Osteoblast (primary cell): ENCODE measurements around the gene NPLOC4. TPM values are rescaled to one million over a fixed set of nuclear protein-coding genes. Genes with fewer than 3 reads are reported as not detected.

ENCODE experiments used
- DNase-seq: peaks from one replicate; pipeline ENCODE4 v3.0.0; 2011; ENCODE audit warnings: low spot score, mixed read lengths; ENCODE audit not compliant: insufficient read length; ENCODE audit errors: missing footprints
- H2AFZ ChIP-seq: 2 replicates; pipeline ENCODE4 v1.6.0; 2011; ENCODE audit warnings: mild to moderate bottlenecking, low read length
- H3K27ac ChIP-seq: 2 replicates; pipeline ENCODE4 v1.5.1; 2011; ENCODE audit warnings: mild to moderate bottlenecking, low read depth, low read length, moderate library complexity
- H3K27me3 ChIP-seq: 2 replicates; pipeline ENCODE4 v1.6.0; 2012; ENCODE audit warnings: mild to moderate bottlenecking, control low read depth, inconsistent platforms, low read length, moderate library complexity; ENCODE audit not compliant: insufficient read depth
- H3K36me3 ChIP-seq: 2 replicates; pipeline ENCODE4 v1.5.1; 2011; ENCODE audit warnings: mild to moderate bottlenecking, low read length, control low read depth, moderate library complexity; ENCODE audit not compliant: insufficient read depth
- H3K4me1 ChIP-seq: 2 replicates; pipeline ENCODE4 v1.5.1; 2011; ENCODE audit warnings: mild to moderate bottlenecking, low read length, control low read depth, moderate library complexity; ENCODE audit not compliant: insufficient read depth
- H3K4me2 ChIP-seq: 2 replicates; pipeline ENCODE4 v1.6.0; 2011; ENCODE audit warnings: mild to moderate bottlenecking, low read length; ENCODE audit not compliant: insufficient read depth
- H3K4me3 ChIP-seq: fragments of 200-600 bp; sonication (generic); 3 replicates; pipeline ENCODE4 v1.5.1; 2012; ENCODE audit warnings: mild to moderate bottlenecking, low read length, inconsistent platforms; ENCODE audit not compliant: insufficient read depth
- H3K79me2 ChIP-seq: 2 replicates; pipeline ENCODE4 v1.6.0; 2012; ENCODE audit warnings: mild to moderate bottlenecking, low read length, control low read depth, inconsistent platforms; ENCODE audit not compliant: insufficient read depth
- H3K9me3 ChIP-seq: 2 replicates; pipeline ENCODE4 v1.5.1; 2011; ENCODE audit warnings: low read depth, low read length, control low read depth
- H4K20me1 ChIP-seq: 2 replicates; pipeline ENCODE4 v1.6.0; 2012; ENCODE audit warnings: mild to moderate bottlenecking, low read length, control low read depth; ENCODE audit not compliant: insufficient read depth
- CTCF ChIP-seq: IDR thresholded peaks from 2 replicates; pipeline ENCODE4 v1.5.1; 2011; ENCODE audit warnings: mild to moderate bottlenecking, low read depth, low read length, moderate library complexity; ENCODE audit errors: extremely low read depth
- total RNA-seq: library from RNA; depleted of rRNA; stranded (reverse); fragments of >200 nt; gene quantifications from 2 replicates; pipeline ENCODE4 v1.2.3, GENCODE V29; 2012

Gene NPLOC4
- total RNA-seq = 97.8 and 118 TPM in 2 replicates

DNA sequence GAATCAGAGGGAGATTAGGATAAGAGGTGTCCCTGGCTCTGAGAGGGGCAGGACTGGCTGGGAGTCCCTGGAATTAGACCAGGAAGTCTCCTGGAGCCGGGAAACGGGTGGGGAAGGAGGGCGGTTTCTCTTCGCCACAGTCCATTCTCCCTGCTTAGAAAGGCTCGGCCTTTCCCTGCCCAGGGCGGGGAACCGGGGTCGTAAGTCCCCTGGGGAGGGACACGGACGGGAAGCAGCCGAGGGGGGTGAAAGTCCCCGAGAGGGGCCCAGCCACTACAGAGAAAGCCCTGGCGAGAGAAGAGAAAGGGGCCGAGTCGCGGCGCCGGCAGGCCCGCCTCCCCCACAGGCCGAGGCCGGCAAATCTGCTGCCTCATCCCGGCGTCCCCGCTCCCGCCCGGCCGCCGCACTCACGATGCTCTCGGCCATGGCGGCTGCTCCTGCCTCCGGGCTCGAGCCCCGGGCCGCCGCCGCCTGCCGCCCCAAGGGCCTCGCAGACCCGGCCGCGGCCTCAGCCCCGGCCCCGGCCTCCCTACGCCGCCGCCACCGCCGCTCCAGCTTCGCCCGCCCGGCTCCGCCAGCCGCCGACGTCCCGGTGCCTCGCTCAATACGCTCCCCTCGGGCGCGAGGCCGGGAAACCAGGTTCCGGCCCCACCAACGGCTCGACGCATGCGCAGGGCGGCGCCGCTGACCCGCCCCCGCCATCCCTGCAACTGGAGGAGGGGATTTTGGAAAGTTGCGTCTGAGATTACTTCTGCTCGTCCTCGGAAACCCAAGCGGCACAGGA, at the start of gene NPLOC4, which contains the start of gene TSPAN10:
NPLOC4 (minus strand) TSS at position 608 of the 784 bp plus-strand sequence; CDS start at position 426, 182 bp downstream.
TSPAN10 (plus strand) TSS at position 692 of the 784 bp plus-strand sequence. CDS start 5,217 bp downstream, outside the sequence.
- Histone ChIP-seq H3K79me2 (peaks cover 51% of the 10 kb centered on the region), H3K4me2 (peak within 1 kb of the TSS; percentile 95), H3K4me3 (peak within 1 kb of the TSS; percentile 91), H3K9me3 (no peaks in the 10 kb centered on the region), H2AFZ (peak within 1 kb of the TSS; percentile 80), H3K27me3 (no peaks in the 10 kb centered on the region), H4K20me1 (peaks cover 31% of the 10 kb centered on the region), H3K27ac (peak within 1 kb of the TSS; percentile 93), H3K4me1 (peaks cover 14% of the 10 kb centered on the region), H3K36me3 (peaks cover 2% of the 10 kb centered on the region)
- peak; percentile 99 for DNase-seq
- no peak for TF ChIP-seq CTCF

- no peak overlapping the region for H2AFZ ChIP-seq
- H3K4me2 ChIP-seq = no peak overlapping the region
- no peaks in the 10 kb centered on the region for H3K9me3 ChIP-seq
- no peak for TF ChIP-seq CTCF
- H3K79me2 ChIP-seq = peaks cover 96% of the 10 kb centered on the region
- H3K27me3 ChIP-seq = no peaks in the 10 kb centered on the region
- H4K20me1 ChIP-seq = peaks cover 75% of the 10 kb centered on the region
- H3K4me3 ChIP-seq = no peak overlapping the region
- H3K36me3 ChIP-seq = peaks cover 62% of the 10 kb centered on the region
- H3K27ac ChIP-seq = no peak overlapping the region
- no peak for DNase-seq
- H3K4me1 ChIP-seq = peaks cover 23% of the 10 kb centered on the region
Measured at GRCh38 chr17:81686614-81687013, 49.7 kb upstream of the NPLOC4 start.

DNA sequence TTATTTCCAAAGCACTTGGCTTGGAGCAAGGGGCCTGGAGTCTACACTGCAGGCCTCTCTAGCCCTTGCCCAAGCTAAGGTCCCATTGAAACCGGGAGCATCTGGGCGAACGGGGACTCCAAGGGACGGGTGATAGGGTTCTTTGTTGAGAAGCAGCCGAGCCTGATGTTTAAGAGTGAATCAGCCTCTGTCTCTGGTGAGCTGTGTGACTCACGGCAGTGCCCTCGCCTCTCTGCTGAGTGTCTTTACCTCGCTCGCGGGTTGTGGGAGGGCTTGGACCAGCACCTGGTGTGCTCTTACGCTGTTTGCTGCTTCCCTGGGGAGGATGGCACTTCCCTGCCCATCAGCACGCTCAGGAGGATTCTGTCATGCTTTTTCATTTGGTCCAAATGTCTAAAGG, 48.2 kb upstream of the NPLOC4 start:
- Histone ChIP-seq H3K27me3 (no peaks in the 10 kb centered on the region), H2AFZ (no peak overlapping the region), H3K4me2 (peak overlapping the region; percentile 91), H3K4me1 (peaks cover 23% of the 10 kb centered on the region), H3K79me2 (peaks cover 93% of the 10 kb centered on the region), H3K27ac (peak overlapping the region; percentile 91), H4K20me1 (peaks cover 65% of the 10 kb centered on the region), H3K4me3 (peak overlapping the region; percentile 97), H3K9me3 (no peaks in the 10 kb centered on the region), H3K36me3 (peaks cover 51% of the 10 kb centered on the region)
- DNase-seq = peak; percentile 99
- no peak for TF ChIP-seq CTCF

DNA sequence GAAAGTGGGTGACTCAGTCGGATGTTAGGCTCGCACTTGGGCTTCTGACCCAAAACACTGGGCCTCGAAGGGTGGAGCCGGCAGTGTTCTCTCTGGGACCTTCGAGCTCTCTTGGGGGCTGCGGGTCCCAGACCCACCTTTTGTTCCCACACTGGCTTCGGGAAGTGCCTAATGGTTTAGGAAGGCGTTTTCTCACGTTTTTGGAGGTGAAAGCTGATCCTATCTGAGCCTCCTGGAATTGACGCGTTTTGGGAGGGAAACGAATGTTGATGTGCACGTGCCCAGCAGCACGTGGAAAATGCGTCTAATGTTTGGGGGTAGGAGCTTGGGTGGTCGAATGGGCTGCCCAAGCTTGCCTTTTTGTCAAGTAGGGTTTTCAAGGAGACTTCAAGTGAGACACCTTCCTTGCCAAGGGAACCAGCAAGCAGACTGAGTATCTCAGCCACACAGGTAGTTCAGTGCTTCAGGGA, 47.6 kb upstream of the NPLOC4 start:
- H3K36me3 ChIP-seq = peaks cover 45% of the 10 kb centered on the region
- peaks cover 93% of the 10 kb centered on the region for H3K79me2 ChIP-seq
- peak overlapping the region; percentile 91 for H3K27ac ChIP-seq
- H3K9me3 ChIP-seq = no peaks in the 10 kb centered on the region
- H2AFZ ChIP-seq = no peak overlapping the region
- H4K20me1 ChIP-seq = peaks cover 59% of the 10 kb centered on the region
- no peaks in the 10 kb centered on the region for H3K27me3 ChIP-seq
- peak overlapping the region; percentile 97 for H3K4me3 ChIP-seq
- DNase-seq = peak; percentile 99
- peak overlapping the region; percentile 91 for H3K4me2 ChIP-seq
- peaks cover 23% of the 10 kb centered on the region for H3K4me1 ChIP-seq
- TF ChIP-seq CTCF = no peak
